Nephron (organoid): Measurements from ENCODE around the gene ZNF414.
"Not testable (repeated sequence)": the region's sequence is repeated elsewhere in the genome, so short reads cannot be mapped to it uniquely, and the experiment has no call there.

Experiments used
- H3K27ac Mint-ChIP-seq, 3 experiments: 2 replicates each; pipeline ENCODE4 v1.8.0; 2020; ENCODE audit warnings: mixed read lengths in 3 of 3, mild to moderate bottlenecking in 2 of 3, moderate library complexity in 1 of 3
- H3K27me3 Mint-ChIP-seq: 2 replicates; pipeline ENCODE4 v1.8.0; 2021; ENCODE audit warnings: low read depth, mild to moderate bottlenecking, moderate library complexity, mixed read lengths
- H3K36me3 Mint-ChIP-seq: 2 replicates; pipeline ENCODE4 v1.8.0; 2020; ENCODE audit warnings: low read depth, mixed read lengths
- H3K4me1 Mint-ChIP-seq: 2 replicates; pipeline ENCODE4 v1.8.0; 2020; ENCODE audit warnings: mixed read lengths
- H3K4me3 Mint-ChIP-seq, 3 experiments: 2 replicates each; pipeline ENCODE4 v1.8.0; 2020; ENCODE audit warnings: mild to moderate bottlenecking in 3 of 3, mixed read lengths in 3 of 3, moderate library complexity in 2 of 3
- H3K9me3 Mint-ChIP-seq: 2 replicates; pipeline ENCODE4 v1.8.0; 2020; ENCODE audit warnings: mixed read lengths
- CTCF ChIP-seq, 3 experiments: fragments of 200-600 bp; sonication (generic); IDR thresholded peaks; one replicate each; pipeline ENCODE4 v1.5.0; 2021; ENCODE audit warnings: antibody characterized with exemption in 3 of 3; ENCODE audit not compliant: unreplicated experiment in 3 of 3

ZNF414 gene

GRCh38 chr19:8513687-8514504, at the start of gene ZNF414:
ZNF414 (minus strand) TSS chr19:8514167; CDS start chr19:8514046, 121 bp downstream.
- H3K4me1 Mint-ChIP-seq, result peaks cover 10% of the 10 kb centered on the region
- H3K36me3 Mint-ChIP-seq, result peaks cover 4% of the 10 kb centered on the region
- H3K27ac Mint-ChIP-seq, result peak within 1 kb of the TSS; percentile 97 to 99 (median 99)
- H3K4me3 Mint-ChIP-seq, result peak within 1 kb of the TSS; percentile 92 to 97 (median 95)
- peaks cover 5% of the 10 kb centered on the region for H3K27me3 Mint-ChIP-seq
- no peak for TF ChIP-seq CTCF (IDR thresholded peaks at IDR 0.05; ENCODE audit: unreplicated experiment in 3 of 3)
- no peaks in the 10 kb centered on the region for H3K9me3 Mint-ChIP-seq

- peak overlapping the region in 1 of 3 experiments; percentile 74 for H3K27ac Mint-ChIP-seq
- TF ChIP-seq CTCF (IDR thresholded peaks at IDR 0.05; ENCODE audit: unreplicated experiment in 3 of 3), result no peak
- no peak overlapping the region for H3K4me3 Mint-ChIP-seq
- no peaks in the 10 kb centered on the region for H3K27me3 Mint-ChIP-seq
- H3K36me3 Mint-ChIP-seq, result no peaks in the 10 kb centered on the region
- no peaks in the 10 kb centered on the region for H3K4me1 Mint-ChIP-seq
- no peaks in the 10 kb centered on the region for H3K9me3 Mint-ChIP-seq
These were observed 47.3 kb upstream of the ZNF414 start for GRCh38 chr19:8561075-8561764.

- TF ChIP-seq CTCF (IDR thresholded peaks at IDR 0.05; ENCODE audit: unreplicated experiment in 3 of 3), result no peak
- Mint-ChIP-seq H3K36me3 (no peaks in the 10 kb centered on the region), H3K27me3 (no peaks in the 10 kb centered on the region), H3K4me3 (no peak overlapping the region), H3K4me1 (no peaks in the 10 kb centered on the region), H3K27ac (no peak overlapping the region), H3K9me3 (no peaks in the 10 kb centered on the region)
These were observed 44.4 kb upstream of the ZNF414 start for GRCh38 chr19:8558325-8558724.

GRCh38 chr19:8557642-8558238, 43.8 kb upstream of the ZNF414 start:
- no peaks in the 10 kb centered on the region for H3K4me1 Mint-ChIP-seq
- TF ChIP-seq CTCF (IDR thresholded peaks at IDR 0.05; ENCODE audit: unreplicated experiment in 3 of 3), result no peak
- H3K27me3 Mint-ChIP-seq, result no peaks in the 10 kb centered on the region
- H3K4me3 Mint-ChIP-seq, result no peak overlapping the region
- no peaks in the 10 kb centered on the region for H3K9me3 Mint-ChIP-seq
- H3K36me3 Mint-ChIP-seq, result no peaks in the 10 kb centered on the region
- no peak overlapping the region for H3K27ac Mint-ChIP-seq

- H3K9me3 Mint-ChIP-seq, H3K27ac Mint-ChIP-seq, H3K36me3 Mint-ChIP-seq, H3K4me3 Mint-ChIP-seq, H3K4me1 Mint-ChIP-seq, H3K27me3 Mint-ChIP-seq: not testable (repeated sequence)
These were observed 39.8 kb upstream of the ZNF414 start for GRCh38 chr19:8553729-8554128.

- Mint-ChIP-seq H3K4me1 (no peaks in the 10 kb centered on the region), H3K27ac (peak overlapping the region in 1 of 3 experiments; percentile 8), H3K4me3 (no peak overlapping the region), H3K9me3 (no peaks in the 10 kb centered on the region), H3K36me3 (peaks cover 5% of the 10 kb centered on the region), H3K27me3 (no peaks in the 10 kb centered on the region)
- TF ChIP-seq CTCF (IDR thresholded peaks at IDR 0.05; ENCODE audit: unreplicated experiment in 3 of 3), result no peak
These were observed 38.8 kb upstream of the ZNF414 start for GRCh38 chr19:8552810-8553209.
